Caco-2 (cell line): ENCODE data around the gene ANKFN1. TPM values are rescaled to one million over a fixed set of nuclear protein-coding genes. Genes with fewer than 3 reads are reported as not detected.

ENCODE experiments used
- BruUV-seq: library from RNA; stranded (reverse); fragments of 400-500 nt; replicated peaks from 2 replicates; lab custom pipeline; 2021; lab: Mats Ljungman, UMichigan
- CTCF ChIA-PET: fragments of 300-600 bp; sonication (Branson Sonifier 250); formaldehyde crosslinking; loops from one replicate; lab custom pipeline; 2022; ENCODE audit warnings: antibody characterized with exemption; lab: Charles Lee
- POLR2A ChIA-PET: fragments of 300-600 bp; sonication (Branson Sonifier 250); formaldehyde crosslinking; loops from one replicate; lab custom pipeline; 2022; ENCODE audit warnings: antibody characterized with exemption; lab: Charles Lee
- DNase-seq, 2 experiments: peaks; one replicate each; pipeline versions ENCODE4 v3.0.0 to v3.0.0-alpha.2; 2020 to 2022
- H3K27me3 ChIP-seq: replicated peaks from 2 replicates; pipeline ENCODE4 v1.6.0; 2011; ENCODE audit warnings: low read length; ENCODE audit not compliant: control insufficient read depth, insufficient read depth
- H3K36me3 ChIP-seq: 2 replicates; pipeline ENCODE4 v1.5.1; 2011; ENCODE audit warnings: low read length; ENCODE audit not compliant: control insufficient read depth, insufficient read depth
- H3K4me1 ChIP-seq: fragments of 250-450 bp; sonication (Bioruptor Pico); 2 replicates; pipeline ENCODE4 v1.5.1; 2020; ENCODE audit warnings: mild to moderate bottlenecking
- H3K4me3 ChIP-seq: 2 replicates; pipeline ENCODE4 v1.5.1; 2011; ENCODE audit warnings: low read depth, mild to moderate bottlenecking, control low read depth, low read length
- H3K9me3 ChIP-seq: fragments of 250-450 bp; sonication (Bioruptor Pico); 2 replicates; pipeline ENCODE4 v1.5.1; 2020; ENCODE audit warnings: mild to moderate bottlenecking, moderate library complexity
- H3K27ac Mint-ChIP-seq: one replicate; pipeline ENCODE4 v1.8.0; 2022; ENCODE audit warnings: mixed read lengths; ENCODE audit not compliant: unreplicated experiment
- H3K27me3 Mint-ChIP-seq: one replicate; pipeline ENCODE4 v1.8.0; 2022; ENCODE audit warnings: mixed read lengths; ENCODE audit not compliant: insufficient read depth, unreplicated experiment
- H3K36me3 Mint-ChIP-seq: one replicate; pipeline ENCODE4 v1.8.0; 2022; ENCODE audit warnings: mild to moderate bottlenecking, mixed read lengths; ENCODE audit not compliant: insufficient read depth, unreplicated experiment
- H3K4me1 Mint-ChIP-seq: one replicate; pipeline ENCODE4 v1.8.0; 2022; ENCODE audit warnings: low read depth, mixed read lengths; ENCODE audit not compliant: unreplicated experiment
- H3K4me3 Mint-ChIP-seq: one replicate; pipeline ENCODE4 v1.8.0; 2022; ENCODE audit warnings: mild to moderate bottlenecking, moderate library complexity, mixed read lengths; ENCODE audit not compliant: unreplicated experiment
- H3K9me3 Mint-ChIP-seq: one replicate; pipeline ENCODE4 v1.8.0; 2022; ENCODE audit warnings: mixed read lengths; ENCODE audit not compliant: unreplicated experiment
- intact Hi-C: fragments of 100-400 bp; cut with micrococcal nuclease; formaldehyde crosslinking; loops from one replicate; pipeline ENCODE4 v1.10.0; 2022; ENCODE audit not compliant: unreplicated experiment
- total RNA-seq: library from RNA; stranded (reverse); gene quantifications from 2 replicates; pipeline ENCODE4 v1.2.3, GENCODE V29; 2022
- TF ChIP-seq, protein P1 (sequence below), 2 experiments: fragments of 200-600 bp in 1 of 2; IDR thresholded peaks; 1 replicate in 1 of 2; 2 replicates in 1 of 2; pipeline versions ENCODE4 v1.5.1 to v1.8.0; 2011 to 2022; ENCODE audit warnings: antibody characterized with exemption in 1 of 2, control low read depth in 1 of 2, inconsistent platforms in 1 of 2, low read depth in 1 of 2, low read length in 1 of 2, mild to moderate bottlenecking in 1 of 2, moderate library complexity in 1 of 2; ENCODE audit not compliant: insufficient read depth in 1 of 2, severe bottlenecking in 1 of 2, unreplicated experiment in 1 of 2

The ANKFN1 gene
- total RNA-seq, 1 experiment from 2014 or later, result 0.34 TPM

DNA sequence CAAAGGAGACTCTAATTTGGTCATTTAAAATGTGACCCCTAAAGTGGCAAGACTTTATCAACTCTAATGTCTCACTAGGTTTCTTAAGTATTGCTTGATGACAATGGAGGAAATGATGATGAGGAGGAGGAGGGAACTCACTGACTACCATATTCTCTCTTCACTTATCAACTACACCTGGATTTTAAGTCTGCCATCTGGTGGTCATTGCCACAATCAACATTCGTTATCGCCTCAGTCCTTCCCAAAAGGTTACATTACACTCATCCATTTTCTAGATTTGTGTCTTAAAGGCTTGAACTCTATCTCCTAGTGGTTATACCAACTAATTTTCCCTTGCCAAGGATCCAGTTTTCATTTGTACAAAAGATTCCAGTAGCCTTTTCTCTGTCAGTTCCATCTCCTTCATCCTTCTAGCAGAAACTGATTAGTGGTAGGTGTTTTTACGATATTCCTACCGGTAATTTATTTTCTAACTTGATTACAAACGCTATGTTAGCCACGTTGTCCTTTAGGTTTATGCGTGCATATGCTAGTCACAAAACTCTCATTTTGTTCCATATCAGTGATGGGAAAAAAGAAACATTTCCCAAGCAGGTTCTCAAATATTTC is 325.7 kb downstream of the ANKFN1 start:
- no TSS peak for BruUV-seq
- Mint-ChIP-seq H3K27ac (no peak overlapping the region), H3K27me3 (peaks cover 5% of the 10 kb centered on the region), H3K36me3 (no peaks in the 10 kb centered on the region), H3K9me3 (no peaks in the 10 kb centered on the region), H3K4me1 (no peaks in the 10 kb centered on the region), H3K4me3 (no peak overlapping the region)
- TF ChIP-seq, protein P1, sequence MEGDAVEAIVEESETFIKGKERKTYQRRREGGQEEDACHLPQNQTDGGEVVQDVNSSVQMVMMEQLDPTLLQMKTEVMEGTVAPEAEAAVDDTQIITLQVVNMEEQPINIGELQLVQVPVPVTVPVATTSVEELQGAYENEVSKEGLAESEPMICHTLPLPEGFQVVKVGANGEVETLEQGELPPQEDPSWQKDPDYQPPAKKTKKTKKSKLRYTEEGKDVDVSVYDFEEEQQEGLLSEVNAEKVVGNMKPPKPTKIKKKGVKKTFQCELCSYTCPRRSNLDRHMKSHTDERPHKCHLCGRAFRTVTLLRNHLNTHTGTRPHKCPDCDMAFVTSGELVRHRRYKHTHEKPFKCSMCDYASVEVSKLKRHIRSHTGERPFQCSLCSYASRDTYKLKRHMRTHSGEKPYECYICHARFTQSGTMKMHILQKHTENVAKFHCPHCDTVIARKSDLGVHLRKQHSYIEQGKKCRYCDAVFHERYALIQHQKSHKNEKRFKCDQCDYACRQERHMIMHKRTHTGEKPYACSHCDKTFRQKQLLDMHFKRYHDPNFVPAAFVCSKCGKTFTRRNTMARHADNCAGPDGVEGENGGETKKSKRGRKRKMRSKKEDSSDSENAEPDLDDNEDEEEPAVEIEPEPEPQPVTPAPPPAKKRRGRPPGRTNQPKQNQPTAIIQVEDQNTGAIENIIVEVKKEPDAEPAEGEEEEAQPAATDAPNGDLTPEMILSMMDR (IDR thresholded peaks at IDR 0.05; ENCODE audit: insufficient read depth in 1 of 2, low read depth in 1 of 2, low read length in 1 of 2, severe bottlenecking in 1 of 2, unreplicated experiment in 1 of 2), result peak; percentile 65 to 74
- Histone ChIP-seq H3K4me1 (no peaks in the 10 kb centered on the region), H3K9me3 (no peaks in the 10 kb centered on the region), H3K4me3 (no peak overlapping the region), H3K36me3 (no peaks in the 10 kb centered on the region), H3K27me3 (no peaks in the 10 kb centered on the region)
- POLR2A ChIA-PET, result no interaction called here
- DNase-seq, result peak in 1 of 2 experiments; percentile 43
- CTCF ChIA-PET, result no interaction called here
- intact Hi-C loops, result loop anchor here (1.0 to 10.0 kb wide), 6 partner anchors 42 to 952 kb away; no protein-coding TSS in a partner anchor

DNA sequence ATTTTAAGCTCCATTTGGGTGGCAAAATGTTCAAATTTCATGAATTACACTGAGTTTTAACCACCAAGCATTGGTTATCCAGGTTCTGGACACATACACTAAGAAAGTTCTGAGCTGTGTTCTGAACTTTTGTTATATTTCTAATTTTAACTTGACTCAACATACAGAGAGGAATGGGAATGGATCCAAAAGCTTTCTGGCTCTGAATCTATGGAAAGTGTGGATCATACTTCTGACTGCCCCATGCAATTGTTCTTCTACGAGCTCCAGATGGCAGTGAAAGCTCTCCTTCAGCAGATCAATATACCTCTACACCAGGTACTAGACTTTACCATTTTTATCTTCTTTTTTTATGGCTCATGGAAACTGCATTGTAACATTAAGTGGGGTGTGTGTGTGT is 327.2 kb downstream of the ANKFN1 start:
- Histone ChIP-seq H3K4me1 (no peaks in the 10 kb centered on the region), H3K36me3 (no peaks in the 10 kb centered on the region), H3K4me3 (no peak overlapping the region), H3K9me3 (no peaks in the 10 kb centered on the region), H3K27me3 (no peaks in the 10 kb centered on the region)
- peaks cover 8% of the 10 kb centered on the region for H3K27me3 Mint-ChIP-seq
- TF ChIP-seq, protein P1 (IDR thresholded peaks at IDR 0.05; ENCODE audit: insufficient read depth in 1 of 2, low read depth in 1 of 2, low read length in 1 of 2, severe bottlenecking in 1 of 2, unreplicated experiment in 1 of 2), result no peak
- intact Hi-C loops, result no loop called here
- H3K36me3 Mint-ChIP-seq, result no peaks in the 10 kb centered on the region
- no TSS peak for BruUV-seq
- H3K9me3 Mint-ChIP-seq, result no peaks in the 10 kb centered on the region
- no peaks in the 10 kb centered on the region for H3K4me1 Mint-ChIP-seq
- DNase-seq, result no peak
- H3K4me3 Mint-ChIP-seq, result no peak overlapping the region
- no peak overlapping the region for H3K27ac Mint-ChIP-seq
- CTCF ChIA-PET, result no interaction called here
- POLR2A ChIA-PET, result no interaction called here

DNA sequence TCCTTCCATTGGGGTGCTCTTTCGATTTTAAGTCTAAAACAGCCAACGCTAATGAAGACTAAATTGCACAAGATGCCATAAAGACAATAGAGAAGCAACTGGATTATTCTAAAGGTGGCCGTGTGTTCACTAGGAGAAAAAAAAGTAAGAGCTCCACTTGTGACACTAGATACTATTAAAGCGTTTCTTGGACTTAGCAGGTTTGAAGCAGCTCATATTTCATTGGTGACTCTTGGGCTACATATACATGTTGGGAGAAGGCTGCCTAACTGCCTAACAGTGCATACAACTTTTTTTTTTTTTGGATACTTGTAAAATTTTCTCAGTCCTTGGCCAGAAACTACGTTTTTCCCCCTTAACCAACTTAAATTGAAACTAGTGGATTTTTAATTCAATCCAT is 328.4 kb downstream of the ANKFN1 start:
- no peaks in the 10 kb centered on the region for H3K27me3 ChIP-seq
- no peaks in the 10 kb centered on the region for H3K9me3 ChIP-seq
- Mint-ChIP-seq H3K27ac (no peak overlapping the region), H3K36me3 (no peaks in the 10 kb centered on the region), H3K4me1 (no peaks in the 10 kb centered on the region), H3K27me3 (peaks cover 8% of the 10 kb centered on the region), H3K4me3 (no peak overlapping the region), H3K9me3 (no peaks in the 10 kb centered on the region)
- intact Hi-C loops, result no loop called here
- ChIA-PET CTCF (no interaction called here), POLR2A (no interaction called here)
- no peak for DNase-seq
- TF ChIP-seq, protein P1 (IDR thresholded peaks at IDR 0.05; ENCODE audit: insufficient read depth in 1 of 2, low read depth in 1 of 2, low read length in 1 of 2, severe bottlenecking in 1 of 2, unreplicated experiment in 1 of 2), result no peak
- no peaks in the 10 kb centered on the region for H3K4me1 ChIP-seq
- H3K4me3 ChIP-seq, result no peak overlapping the region
- H3K36me3 ChIP-seq, result no peaks in the 10 kb centered on the region
- BruUV-seq, result no TSS peak
